ENCODE measurements around the gene R3HCC1L.

R3HCC1L gene

DNA sequence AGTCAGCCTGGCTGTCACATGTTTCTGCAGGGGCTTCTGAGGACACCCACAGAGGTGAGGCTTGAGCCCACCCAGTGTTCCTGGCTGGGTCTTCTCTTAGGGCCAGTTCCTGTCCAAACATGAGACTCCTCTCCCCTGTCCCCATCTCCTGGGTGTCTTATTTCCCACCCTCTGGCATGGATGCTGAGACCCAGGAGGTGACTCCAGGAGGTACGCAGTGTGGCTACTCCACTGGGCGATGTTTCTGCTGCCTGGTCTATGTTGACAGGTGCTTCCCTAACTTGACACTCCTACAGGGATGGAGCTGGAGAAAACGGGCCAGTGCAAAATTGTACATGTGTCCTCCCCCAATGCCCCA is 159.8 kb downstream of the R3HCC1L start:
- no peak for TF ChIP-seq EZH2phosphoT487 (IDR thresholded peaks at IDR 0.05; ENCODE audit: borderline replicate concordance)
- TF ChIP-seq, protein P1, sequence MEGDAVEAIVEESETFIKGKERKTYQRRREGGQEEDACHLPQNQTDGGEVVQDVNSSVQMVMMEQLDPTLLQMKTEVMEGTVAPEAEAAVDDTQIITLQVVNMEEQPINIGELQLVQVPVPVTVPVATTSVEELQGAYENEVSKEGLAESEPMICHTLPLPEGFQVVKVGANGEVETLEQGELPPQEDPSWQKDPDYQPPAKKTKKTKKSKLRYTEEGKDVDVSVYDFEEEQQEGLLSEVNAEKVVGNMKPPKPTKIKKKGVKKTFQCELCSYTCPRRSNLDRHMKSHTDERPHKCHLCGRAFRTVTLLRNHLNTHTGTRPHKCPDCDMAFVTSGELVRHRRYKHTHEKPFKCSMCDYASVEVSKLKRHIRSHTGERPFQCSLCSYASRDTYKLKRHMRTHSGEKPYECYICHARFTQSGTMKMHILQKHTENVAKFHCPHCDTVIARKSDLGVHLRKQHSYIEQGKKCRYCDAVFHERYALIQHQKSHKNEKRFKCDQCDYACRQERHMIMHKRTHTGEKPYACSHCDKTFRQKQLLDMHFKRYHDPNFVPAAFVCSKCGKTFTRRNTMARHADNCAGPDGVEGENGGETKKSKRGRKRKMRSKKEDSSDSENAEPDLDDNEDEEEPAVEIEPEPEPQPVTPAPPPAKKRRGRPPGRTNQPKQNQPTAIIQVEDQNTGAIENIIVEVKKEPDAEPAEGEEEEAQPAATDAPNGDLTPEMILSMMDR (conservative IDR thresholded peaks at IDR 0.05; ENCODE audit: low read length): no peak
- peaks cover 24% of the 10 kb centered on the region for H3K4me1 ChIP-seq (ENCODE audit: insufficient read depth, low read length, poor library complexity, severe bottlenecking)
- H3K4me2 ChIP-seq (ENCODE audit: low read depth, low read length, poor library complexity, severe bottlenecking): no peak overlapping the region
- no peak overlapping the region for H3K4me3 ChIP-seq (ENCODE audit: low read length, poor library complexity, severe bottlenecking)
- H3K36me3 ChIP-seq (ENCODE audit: insufficient read depth, low read length): no peaks in the 10 kb centered on the region
- no peaks in the 10 kb centered on the region for H3K9me3 ChIP-seq (ENCODE audit: insufficient read depth, low read depth, low read length)
- no peak overlapping the region for H3K9ac ChIP-seq (ENCODE audit: low read depth, low read length, poor library complexity, severe bottlenecking)
- no peak overlapping the region for H2AFZ ChIP-seq (ENCODE audit: low read length)
- H3K79me2 ChIP-seq (ENCODE audit: insufficient read depth, low read length): no peaks in the 10 kb centered on the region
- H3K9me2 ChIP-seq (replicated peaks; ENCODE audit: low read depth, low read length): no peaks in the 10 kb centered on the region
- H3F3A ChIP-seq (ENCODE audit: low read depth): no peaks in the 10 kb centered on the region
- H4K20me1 ChIP-seq (ENCODE audit: insufficient read depth, low read length, poor library complexity, severe bottlenecking): no peaks in the 10 kb centered on the region
- H3K27me3 ChIP-seq (ENCODE audit: insufficient read depth, low read length, poor library complexity, severe bottlenecking): no peaks in the 10 kb centered on the region
